BJ (cell line): Measurements from ENCODE around the gene MRPS11. TPM values are rescaled to one million over a fixed set of nuclear protein-coding genes. Genes with fewer than 3 reads are reported as not detected.
A peak's percentile ranks its signal among the peaks of the same experiment; 100 is the strongest.

Experiments used
- CTCF ChIA-PET: fragments of 350-600 bp; formaldehyde crosslinking; extraction: SDS; loops from one replicate; lab custom pipeline; 2021; ENCODE audit warnings: antibody characterized with exemption, inconsistent platforms; lab: Yijun Ruan, JAX
- POLR2A ChIA-PET: fragments of 300-600 bp; sonication (Branson Sonifier 250); formaldehyde crosslinking; extraction: SDS; loops from one replicate; lab custom pipeline; 2021; ENCODE audit warnings: antibody characterized with exemption; lab: Charles Lee
- DNase-seq: peaks from one replicate; pipeline ENCODE4 v3.0.0-alpha.2; 2011; ENCODE audit warnings: low read depth
- H3K27me3 ChIP-seq: 2 replicates; pipeline ENCODE4 v1.6.0; 2011; ENCODE audit warnings: low read length; ENCODE audit not compliant: control insufficient read depth, insufficient read depth
- H3K36me3 ChIP-seq: 2 replicates; pipeline ENCODE4 v1.5.1; 2011; ENCODE audit warnings: low read length; ENCODE audit not compliant: control insufficient read depth, insufficient read depth
- H3K4me3 ChIP-seq: 2 replicates; pipeline ENCODE4 v1.5.1; 2011; ENCODE audit warnings: low read depth, mild to moderate bottlenecking, control low read depth, low read length
- CTCF ChIP-seq: IDR thresholded peaks from 2 replicates; pipeline ENCODE4 v1.5.1; 2011; ENCODE audit warnings: low read depth, mild to moderate bottlenecking, control low read depth, inconsistent platforms, low read length, moderate library complexity; ENCODE audit not compliant: insufficient read depth
- polyA plus RNA-seq: library from polyadenylated mRNA; depleted of rRNA; stranded (reverse); fragments of >200 nt; gene quantifications from 2 replicates; pipeline ENCODE4 v1.2.3, GENCODE V29; 2011

The MRPS11 gene
- polyA plus RNA-seq, 1 experiment: 103 TPM

GRCh38 chr15:88476635-88477060, 9.1 kb downstream of the MRPS11 start:
- Histone ChIP-seq H3K36me3 (peaks cover 9% of the 10 kb centered on the region), H3K27me3 (no peaks in the 10 kb centered on the region), H3K4me3 (no peak overlapping the region)
- POLR2A ChIA-PET: no interaction called here
- CTCF ChIA-PET: interaction anchor here (0.7 to 2.1 kb wide), 6 partner anchors 9 to 324 kb away, joined by 3 to 11 read pairs (median 3); partner anchors contain the start of genes MRPL46 and MRPS11
- no peak for DNase-seq
- peak; percentile 62 for TF ChIP-seq CTCF

- no peak for TF ChIP-seq CTCF
- Histone ChIP-seq H3K27me3 (no peaks in the 10 kb centered on the region), H3K4me3 (no peak overlapping the region), H3K36me3 (peaks cover 9% of the 10 kb centered on the region)
- POLR2A ChIA-PET: no interaction called here
- no peak for DNase-seq
- CTCF ChIA-PET: interaction anchor here (0.7 to 2.1 kb wide), 6 partner anchors 10 to 323 kb away, joined by 3 to 11 read pairs (median 3); partner anchors contain the start of genes MRPL46 and MRPS11
Measured at GRCh38 chr15:88477126-88477525, 9.6 kb downstream of the MRPS11 start.

- DNase-seq: no peak
- no peaks in the 10 kb centered on the region for H3K27me3 ChIP-seq
- no peak for TF ChIP-seq CTCF
- CTCF ChIA-PET: interaction anchor here (1.0 to 2.1 kb wide), 2 partner anchors 137 to 420 kb away, joined by 3 to 11 read pairs; no protein-coding TSS in a partner anchor
- H3K36me3 ChIP-seq: peaks cover 9% of the 10 kb centered on the region
- no peak overlapping the region for H3K4me3 ChIP-seq
- POLR2A ChIA-PET: no interaction called here
Measured at GRCh38 chr15:88477904-88478303, 10.4 kb downstream of the MRPS11 start.

- Histone ChIP-seq H3K36me3 (peaks cover 6% of the 10 kb centered on the region), H3K27me3 (no peaks in the 10 kb centered on the region), H3K4me3 (no peak overlapping the region)
- no peak for DNase-seq
- POLR2A ChIA-PET: no interaction called here
- TF ChIP-seq CTCF: no peak
- CTCF ChIA-PET: no interaction called here
Measured at GRCh38 chr15:88479169-88479568, 11.7 kb downstream of the MRPS11 start.

GRCh38 chr15:88480981-88481380, 13.5 kb downstream of the MRPS11 start:
- no peaks in the 10 kb centered on the region for H3K27me3 ChIP-seq
- peaks cover 4% of the 10 kb centered on the region for H3K36me3 ChIP-seq
- DNase-seq: no peak
- no peak overlapping the region for H3K4me3 ChIP-seq
- CTCF ChIA-PET: interaction anchor here (0.7 kb wide), 1 partner anchor 372 kb away, joined by 3 read pairs; no protein-coding TSS in a partner anchor
- POLR2A ChIA-PET: no interaction called here
- TF ChIP-seq CTCF: no peak
